NCI-H128 (cell line): ENCODE measurements around the gene C2orf76.

Experiments
- DNase-seq: peaks from one replicate; lab custom pipeline; 2025; ENCODE audit not compliant: unreplicated experiment; lab: John Stamatoyannopoulos, UW

C2orf76 gene

DNA sequence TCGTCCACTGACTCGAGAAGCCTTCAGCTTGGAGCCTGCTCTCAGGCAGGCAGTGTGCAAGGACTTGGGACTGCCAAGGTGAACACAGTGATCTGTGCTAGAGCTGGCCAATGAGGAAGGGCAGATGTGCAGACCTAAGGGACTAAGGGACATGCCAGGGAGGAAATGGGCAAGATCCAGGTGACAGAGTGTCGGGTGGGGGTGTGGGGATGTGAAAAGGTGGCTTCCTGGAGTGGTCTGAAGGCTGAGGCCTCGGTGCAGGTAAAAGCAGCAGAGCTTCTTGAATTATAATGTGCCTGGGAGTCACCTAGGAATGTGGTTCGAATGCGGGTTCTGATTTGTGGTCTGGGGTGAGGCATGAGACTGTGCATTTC, 101.0 kb downstream of the C2orf76 start:
- DNase-seq, result no peak

DNA sequence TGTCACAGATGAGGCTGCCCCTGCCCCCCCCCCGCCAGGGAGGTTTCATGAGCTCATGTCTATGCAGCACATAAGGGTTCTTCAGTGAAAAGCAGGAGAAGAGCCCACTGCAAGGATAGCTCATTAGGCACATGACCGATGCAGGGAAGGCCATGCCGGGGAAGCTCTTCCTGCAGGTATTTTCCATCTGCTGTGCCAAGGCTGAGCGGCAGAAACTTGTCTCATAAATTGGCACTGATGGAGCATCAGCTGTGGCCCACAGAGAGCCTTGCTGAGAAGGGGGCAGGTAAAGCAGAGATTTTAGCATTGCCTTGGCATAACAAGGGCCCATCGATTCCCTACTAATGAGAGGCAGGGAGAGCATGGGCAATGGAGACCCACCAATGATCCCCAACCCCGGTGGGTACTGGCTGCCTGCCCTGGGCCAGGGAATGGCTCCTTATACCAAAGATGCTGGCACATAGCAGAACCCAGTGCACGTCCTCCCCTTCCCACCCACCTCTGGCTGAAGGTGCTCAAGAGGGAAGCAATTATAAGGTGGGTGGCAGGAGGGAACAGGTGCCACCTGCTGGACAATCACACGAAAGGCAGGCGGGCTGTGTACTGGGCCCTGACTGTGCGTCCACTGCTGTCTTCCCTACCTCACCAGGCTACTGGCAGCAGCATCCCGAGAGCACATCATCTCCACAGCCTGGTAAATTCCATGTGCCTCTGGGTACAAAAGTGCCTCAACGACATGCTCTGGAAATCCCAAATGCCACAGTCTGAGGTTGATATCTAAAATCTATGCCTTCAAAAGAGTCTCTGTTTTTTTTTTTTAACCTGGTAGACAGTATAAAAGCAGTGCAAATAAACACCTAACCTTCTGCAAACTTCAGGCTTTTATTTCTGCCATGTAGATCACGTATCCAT, 101.6 kb downstream of the C2orf76 start:
- DNase-seq, result no peak

DNA sequence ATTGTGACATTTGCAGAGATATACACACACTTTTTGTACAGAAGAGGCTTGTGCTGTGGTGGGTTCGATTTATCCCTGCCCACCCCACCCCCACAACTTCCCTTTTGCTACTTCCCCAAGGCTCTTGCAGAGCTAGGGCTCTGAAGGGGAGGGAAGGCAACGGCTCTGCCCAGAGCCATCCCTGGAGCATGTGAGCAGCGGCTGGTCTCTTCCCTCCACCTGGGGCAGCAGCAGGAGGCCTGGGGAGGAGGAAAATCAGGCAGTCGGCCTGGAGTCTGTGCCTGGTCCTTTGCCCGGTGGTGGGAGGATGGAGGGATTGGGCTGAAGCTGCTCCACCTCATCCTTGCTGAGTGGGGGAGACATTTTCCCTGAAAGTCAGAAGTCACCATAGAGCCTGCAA, 103.0 kb downstream of the C2orf76 start:
- DNase-seq, result no peak

DNA sequence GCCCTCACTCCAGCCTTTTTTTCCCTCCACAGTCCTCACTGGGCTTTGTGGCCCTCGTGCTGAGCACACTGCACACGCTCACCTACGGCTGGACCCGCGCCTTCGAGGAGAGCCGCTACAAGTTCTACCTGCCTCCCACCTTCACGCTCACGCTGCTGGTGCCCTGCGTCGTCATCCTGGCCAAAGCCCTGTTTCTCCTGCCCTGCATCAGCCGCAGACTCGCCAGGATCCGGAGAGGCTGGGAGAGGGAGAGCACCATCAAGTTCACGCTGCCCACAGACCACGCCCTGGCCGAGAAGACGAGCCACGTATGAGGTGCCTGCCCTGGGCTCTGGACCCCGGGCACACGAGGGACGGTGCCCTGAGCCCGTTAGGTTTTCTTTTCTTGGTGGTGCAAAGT, 103.6 kb downstream of the C2orf76 start:
- DNase-seq, result no peak

DNA sequence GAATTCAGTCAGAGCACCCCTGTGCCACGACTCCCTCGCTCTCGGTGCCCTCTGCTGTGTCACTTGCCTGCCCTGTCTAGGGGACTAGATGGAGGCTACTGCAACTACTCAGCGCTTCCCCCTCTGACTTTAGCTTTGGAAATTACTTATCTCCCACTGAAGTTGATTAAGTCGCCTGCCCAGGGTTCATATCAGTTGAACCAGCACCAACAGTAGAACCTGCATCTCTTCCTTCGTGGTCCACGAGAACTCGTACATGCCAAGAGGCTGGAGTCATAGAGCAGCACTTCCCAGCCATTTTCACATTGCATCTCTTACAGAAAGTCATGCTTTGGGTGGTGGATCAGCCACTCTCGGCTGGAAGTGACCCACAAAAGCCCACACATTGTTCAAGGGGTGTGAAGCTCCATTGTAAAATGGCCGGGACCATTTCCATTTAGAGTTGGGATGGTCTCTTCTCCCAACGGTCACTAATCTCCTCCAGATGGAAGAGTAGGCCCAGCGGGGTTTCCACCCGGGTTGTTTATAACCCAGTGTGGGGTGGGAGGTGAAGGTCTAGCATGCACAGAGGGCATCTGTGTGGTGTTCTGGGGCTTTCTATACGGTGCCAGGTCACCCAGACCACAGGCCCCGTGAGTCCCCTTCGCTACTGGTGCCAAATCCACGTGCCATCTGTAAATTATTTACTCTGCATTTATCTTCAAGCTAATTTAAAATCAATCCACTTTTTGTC, 105.0 kb downstream of the C2orf76 start:
- no peak for DNase-seq

DNA sequence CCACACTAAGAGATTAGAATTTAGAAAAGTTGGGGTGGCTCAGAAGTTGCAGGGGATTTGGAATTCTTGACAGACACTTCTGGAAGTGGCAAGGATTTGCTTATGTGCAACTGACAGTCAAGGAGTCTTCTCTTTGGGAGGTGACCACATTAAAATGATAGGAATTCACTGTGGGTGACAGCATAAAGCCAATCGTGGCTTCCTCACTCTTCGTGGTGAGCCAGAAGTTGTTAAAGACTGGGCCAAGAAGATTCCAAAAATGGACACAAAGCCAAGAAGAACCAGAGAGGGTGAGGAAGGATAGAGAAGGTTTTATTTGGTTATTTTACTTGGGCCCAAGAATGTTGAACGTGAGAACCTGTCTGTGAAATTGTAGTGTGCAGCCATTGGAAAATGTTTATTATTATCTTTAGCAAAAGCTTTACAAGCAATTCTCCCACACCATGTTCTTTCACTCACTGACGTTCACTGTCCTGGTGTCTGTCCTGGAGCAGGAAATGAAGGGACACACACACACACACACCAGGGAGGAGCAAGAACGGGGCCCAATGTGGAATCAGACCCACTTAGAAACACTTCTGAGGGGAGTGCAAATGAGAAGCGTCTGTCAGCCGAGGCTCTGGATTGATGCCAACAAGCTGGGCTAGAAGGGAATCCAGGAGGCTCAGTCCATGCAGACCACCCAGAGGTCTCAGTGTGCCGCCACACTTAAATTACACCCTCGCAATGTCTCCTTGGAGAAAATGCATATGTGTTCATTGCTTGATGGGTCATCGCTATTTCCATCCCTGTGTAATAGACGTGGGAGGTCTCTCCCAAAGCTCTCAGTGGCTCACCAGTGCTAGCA, 105.8 kb downstream of the C2orf76 start:
- DNase-seq, result no peak

DNA sequence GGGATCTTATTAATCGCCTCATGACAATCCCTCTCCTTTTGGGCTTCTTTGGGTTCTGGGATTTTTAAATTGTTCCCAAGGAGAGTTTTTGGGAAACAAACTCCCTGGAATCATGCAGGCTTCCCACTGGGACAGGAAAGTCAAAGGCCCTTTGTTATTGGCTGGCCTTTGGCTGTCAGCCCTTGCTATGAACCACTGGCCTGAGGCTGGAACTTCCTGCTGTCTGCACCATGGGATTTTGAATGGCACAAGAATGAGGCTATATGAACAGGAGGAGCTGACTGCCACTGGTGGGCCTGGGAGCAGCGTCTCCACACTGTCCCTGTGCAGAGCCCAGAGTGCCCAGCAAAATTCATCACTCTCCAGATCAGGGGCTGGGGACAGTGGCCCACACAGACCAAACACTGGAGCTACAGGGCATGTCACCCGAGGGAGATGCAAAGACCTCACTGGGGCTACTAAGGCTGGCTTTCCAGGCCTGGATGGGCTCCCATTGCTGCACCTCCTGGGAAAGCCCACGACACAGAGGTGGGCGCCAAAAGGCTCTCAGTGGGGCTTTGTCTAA, 107.3 kb downstream of the C2orf76 start:
- DNase-seq, result no peak

DNA sequence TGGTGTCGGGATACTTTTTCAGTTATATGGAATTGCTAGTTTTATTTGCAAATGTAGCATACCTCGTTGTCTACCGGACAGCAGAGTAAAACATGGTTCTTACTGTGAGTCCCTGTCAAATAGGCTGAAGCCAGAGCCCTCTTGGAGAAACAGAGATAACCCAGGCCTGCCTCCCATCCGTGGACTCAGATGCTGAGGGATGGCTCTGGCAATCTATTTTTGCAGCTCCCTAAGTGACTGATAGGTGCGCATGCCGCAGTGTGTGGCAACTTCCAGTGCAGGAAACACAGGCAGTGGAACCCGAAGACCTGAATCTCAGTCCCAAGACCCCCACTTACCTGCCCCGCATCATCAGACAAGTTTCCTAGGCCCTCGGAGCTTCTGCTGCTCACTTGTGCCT, 109.4 kb downstream of the C2orf76 start:
- no peak for DNase-seq

DNA sequence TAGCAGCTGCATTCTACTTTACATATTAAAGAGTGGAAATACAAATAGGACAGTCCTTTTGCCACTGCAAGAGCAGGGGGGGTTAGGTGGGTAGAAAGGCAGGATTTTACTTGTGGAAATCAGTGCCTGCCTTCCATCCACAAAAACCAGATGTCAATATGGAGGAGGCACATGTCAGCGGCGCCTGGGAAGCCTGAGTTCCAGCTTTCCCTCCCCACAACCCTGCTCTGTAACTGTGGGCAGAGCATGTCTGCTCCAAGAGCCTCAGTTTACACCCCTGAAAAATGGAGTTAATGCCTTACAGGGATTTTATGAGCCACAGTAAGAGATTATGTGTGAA, 110.1 kb downstream of the C2orf76 start:
- no peak for DNase-seq

DNA sequence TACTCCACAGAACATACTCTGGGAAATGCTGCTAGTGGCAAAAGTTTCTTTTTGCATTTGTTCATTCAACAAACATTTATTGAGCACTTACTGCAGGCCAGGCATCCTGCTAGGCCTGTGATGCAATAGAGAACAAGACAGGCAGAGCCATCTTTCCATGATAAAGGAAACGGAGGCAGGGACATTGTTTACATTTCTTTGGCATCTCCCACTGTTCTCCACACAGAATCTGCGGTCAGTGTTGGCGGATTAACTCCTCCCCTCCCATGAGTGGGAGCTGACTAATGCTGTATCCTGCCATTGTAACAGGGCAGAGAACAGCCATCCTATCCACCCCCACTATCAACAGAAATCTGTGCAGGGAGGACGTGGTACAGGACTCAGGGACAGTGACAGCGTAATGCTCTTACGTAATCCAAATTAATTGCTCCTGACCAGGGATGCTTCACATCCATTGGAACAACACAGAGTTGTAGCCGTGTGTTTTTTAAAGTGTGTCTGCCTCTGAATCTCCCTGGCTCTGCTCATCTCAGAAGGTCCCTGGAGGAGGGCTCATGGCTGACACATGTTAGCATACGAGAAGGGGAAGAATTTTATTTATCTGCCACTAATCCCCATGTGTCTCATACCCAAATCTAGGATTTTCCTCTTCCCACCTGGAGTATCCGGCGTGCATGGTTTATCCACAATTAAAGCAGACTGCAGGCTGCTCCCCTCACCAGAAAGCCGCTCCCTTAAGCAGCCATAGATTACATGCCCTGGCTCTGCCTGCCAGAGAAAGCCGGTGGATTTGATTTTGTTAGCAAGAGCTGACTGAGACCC, 110.7 kb downstream of the C2orf76 start:
- no peak for DNase-seq

DNA sequence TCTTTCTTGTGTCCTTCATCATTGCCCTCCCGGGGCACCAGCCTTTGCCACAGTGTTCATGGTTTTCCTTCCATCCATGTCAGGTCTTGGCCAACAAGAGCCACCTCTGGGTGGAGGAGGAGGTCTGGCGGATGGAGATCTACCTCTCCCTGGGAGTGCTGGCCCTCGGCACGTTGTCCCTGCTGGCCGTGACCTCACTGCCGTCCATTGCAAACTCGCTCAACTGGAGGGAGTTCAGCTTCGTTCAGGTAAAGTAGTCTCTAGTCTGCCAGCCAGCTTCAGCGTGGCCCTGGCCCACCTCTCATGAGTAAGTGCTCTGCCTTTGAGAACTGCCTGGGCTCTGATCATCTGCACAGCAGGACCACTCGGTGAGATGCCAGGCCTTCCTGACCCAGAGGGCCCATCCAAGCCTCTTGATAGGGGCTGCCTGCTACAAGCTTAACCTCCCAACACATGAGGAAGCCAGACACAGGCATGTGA, 112.0 kb downstream of the C2orf76 start:
- DNase-seq, result no peak

DNA sequence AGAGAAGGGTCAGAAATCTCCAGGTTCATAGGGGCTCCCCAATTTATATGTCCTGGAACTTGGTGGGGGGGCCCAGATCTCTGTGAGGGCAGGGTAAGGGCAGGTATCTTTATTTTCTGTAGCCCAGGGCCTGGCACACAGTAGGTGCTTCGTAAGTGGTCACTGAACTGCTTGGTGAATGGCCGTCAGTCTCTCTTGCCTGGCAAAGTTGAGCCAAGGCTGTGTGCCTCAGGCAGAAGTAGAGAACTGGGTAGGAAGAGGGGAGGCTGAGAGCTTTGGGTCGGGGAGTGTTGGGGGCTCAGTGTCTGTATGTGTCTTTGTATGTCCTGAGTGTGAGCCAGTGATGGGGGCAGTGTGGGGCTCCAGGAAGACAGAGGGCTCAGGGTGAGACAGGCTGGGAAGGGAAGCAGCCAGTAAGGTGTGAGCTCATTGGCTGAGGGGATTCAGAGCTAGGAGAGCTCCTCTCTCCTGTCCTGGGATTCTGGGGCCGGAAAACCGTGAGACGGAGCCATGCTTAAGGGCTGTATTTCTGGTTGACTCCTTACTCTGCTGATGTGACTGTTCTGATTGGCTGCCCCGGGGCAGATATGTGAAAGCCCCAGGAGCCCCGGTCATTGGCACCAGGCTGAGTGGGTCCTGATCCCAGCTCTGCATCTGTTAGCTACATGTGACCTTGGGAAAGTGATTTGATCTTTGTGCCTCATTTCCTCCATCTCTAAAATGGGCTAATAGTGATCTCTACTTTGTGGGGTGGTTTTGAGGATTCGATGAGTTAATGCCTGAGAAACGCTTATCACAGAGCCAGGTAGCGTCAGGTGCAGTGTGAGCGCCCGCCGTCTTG, 112.7 kb downstream of the C2orf76 start:
- DNase-seq, result no peak

DNA sequence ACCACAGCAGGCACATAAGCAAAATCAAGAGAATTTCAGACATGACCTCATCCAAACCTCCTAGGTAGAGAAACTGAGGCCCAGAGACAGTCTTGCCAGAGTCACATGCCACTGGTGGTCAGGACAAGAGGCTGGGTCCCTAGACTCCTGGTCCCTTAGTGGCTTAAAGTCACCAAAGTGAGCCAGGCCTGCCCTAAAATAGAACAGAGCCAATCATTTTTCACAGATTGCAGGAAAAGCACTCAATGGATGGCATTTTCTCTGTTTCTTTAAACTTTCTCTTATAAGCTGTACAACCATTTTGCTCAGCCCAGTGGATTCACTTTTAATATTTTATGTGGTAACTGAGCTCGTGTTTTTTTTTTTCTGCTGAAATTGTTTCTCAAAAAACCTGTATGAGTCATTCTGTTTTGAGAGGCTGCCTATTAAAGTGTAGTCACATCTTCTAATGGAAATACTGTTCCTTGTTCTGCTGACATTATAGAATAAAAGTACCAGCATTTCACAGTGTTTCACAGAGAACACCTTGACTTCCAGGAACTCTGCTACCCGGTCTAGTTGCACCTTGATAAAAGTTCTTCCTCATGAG, 113.4 kb downstream of the C2orf76 start:
- DNase-seq, result no peak
